HG03565 (cell line): ENCODE results near the gene GRID1.
"Not testable (repeated sequence)": the region's sequence is repeated elsewhere in the genome, so short reads cannot be mapped to it uniquely, and the experiment has no call there.

ENCODE experiments used
- ATAC-seq: cut with Tn5 transposase; IDR thresholded peaks from one replicate; pipeline ENCODE4 v1.9.1; 2021; ENCODE audit warnings: mild to moderate bottlenecking, moderate library complexity; ENCODE audit not compliant: unreplicated experiment

GRID1 gene

GRCh38 chr10:86056672-86057071 lies 309.9 kb downstream of the GRID1 start:
- ATAC-seq: no peak

GRCh38 chr10:86055928-86056327 lies 310.7 kb downstream of the GRID1 start:
- ATAC-seq: no peak

GRCh38 chr10:86053675-86054074 lies 312.9 kb downstream of the GRID1 start:
- no peak for ATAC-seq

GRCh38 chr10:86051586-86051985 lies 315.0 kb downstream of the GRID1 start:
- ATAC-seq: no peak

GRCh38 chr10:86049442-86049841 lies 317.2 kb downstream of the GRID1 start:
- ATAC-seq: no peak

- ATAC-seq: no peak
These were observed 317.6 kb downstream of the GRID1 start for GRCh38 chr10:86048973-86049372.

GRCh38 chr10:86048571-86048970 lies 318.0 kb downstream of the GRID1 start:
- no peak for ATAC-seq

- ATAC-seq: no peak
These were observed 319.0 kb downstream of the GRID1 start for GRCh38 chr10:86047588-86047987.

GRCh38 chr10:86046845-86047460 lies 319.6 kb downstream of the GRID1 start:
- ATAC-seq: no peak

- no peak for ATAC-seq
These were observed 320.7 kb downstream of the GRID1 start for GRCh38 chr10:86045896-86046295.

GRCh38 chr10:86044029-86044428 lies 322.6 kb downstream of the GRID1 start:
- ATAC-seq: no peak

GRCh38 chr10:86043236-86043635 lies 323.4 kb downstream of the GRID1 start:
- ATAC-seq: no peak

- ATAC-seq: no peak
These were observed 324.4 kb downstream of the GRID1 start for GRCh38 chr10:86042161-86042560.

- ATAC-seq: no peak
These were observed 325.5 kb downstream of the GRID1 start for GRCh38 chr10:86041116-86041515.

GRCh38 chr10:86038371-86038770 lies 328.2 kb downstream of the GRID1 start:
- no peak for ATAC-seq

- no peak for ATAC-seq
These were observed 329.5 kb downstream of the GRID1 start for GRCh38 chr10:86037096-86037495.

GRCh38 chr10:86036544-86036831 lies 330.1 kb downstream of the GRID1 start:
- no peak for ATAC-seq

- ATAC-seq: no peak
These were observed 330.6 kb downstream of the GRID1 start for GRCh38 chr10:86035791-86036543.

- ATAC-seq: no peak
These were observed 331.9 kb downstream of the GRID1 start for GRCh38 chr10:86034710-86035109.

GRCh38 chr10:86033581-86033980 lies 333.0 kb downstream of the GRID1 start:
- ATAC-seq: no peak

GRCh38 chr10:86032087-86032486 lies 334.5 kb downstream of the GRID1 start:
- not testable (repeated sequence) for ATAC-seq

GRCh38 chr10:86030312-86030711 lies 336.3 kb downstream of the GRID1 start:
- ATAC-seq: no peak

GRCh38 chr10:86027346-86027745 lies 339.2 kb downstream of the GRID1 start:
- no peak for ATAC-seq
